Spinal cord (tissue), 10 donors: ENCODE data around the gene CSRP1. TPM values are rescaled to one million over a fixed set of nuclear protein-coding genes. Genes with fewer than 3 reads are reported as not detected.

Experiments used
- DNase-seq, 6 donors: peaks; one replicate each; pipeline versions ENCODE4 v3.0.0 to v3.0.0-alpha.2; 2013 to 2015; ENCODE audit warnings: low spot score in 6 of 6, low read depth in 4 of 6
- H3K27ac ChIP-seq: one replicate; pipeline ENCODE4 v1.5.1; 2013; ENCODE audit warnings: low read depth, low read length, control low read depth
- H3K27me3 ChIP-seq: one replicate; pipeline ENCODE4 v1.6.1; 2013; ENCODE audit warnings: low read length; ENCODE audit not compliant: control insufficient read depth, insufficient read depth
- H3K36me3 ChIP-seq: one replicate; pipeline ENCODE4 v1.6.1; 2013; ENCODE audit warnings: low read length; ENCODE audit not compliant: control insufficient read depth, insufficient read depth
- H3K4me1 ChIP-seq: one replicate; pipeline ENCODE4 v1.6.1; 2013; ENCODE audit warnings: low read length; ENCODE audit not compliant: control insufficient read depth, insufficient read depth
- H3K4me3 ChIP-seq: one replicate; pipeline ENCODE4 v1.5.1; 2013; ENCODE audit warnings: low read depth, low read length, control low read depth
- H3K9me3 ChIP-seq: one replicate; pipeline ENCODE4 v1.6.1; 2013; ENCODE audit warnings: low read length; ENCODE audit not compliant: control insufficient read depth, insufficient read depth
- WGBS: methylation state at CpG from one replicate; pipeline ENCODE4 v1.1.5; 2013; ENCODE audit warnings: missing lambda C conversion rate; ENCODE audit not compliant: insufficient coverage; 5-methylcytosine and 5-hydroxymethylcytosine counted together
- polyA plus RNA-seq, 2 donors: library from polyadenylated mRNA; unstranded; fragments of 120-200 nt; gene quantifications; one replicate each; pipeline ENCODE4 v1.2.1, GENCODE V29; 2013; ENCODE audit not compliant: insufficient read length in 2 of 2
- total RNA-seq, 2 donors: library from RNA; depleted of rRNA in 1 of 2; stranded (reverse); fragments of 120-200 nt in 1 of 2; fragments of >200 nt in 1 of 2; gene quantifications; one replicate each; pipeline versions ENCODE4 v1.2.3 to v1.2.4, GENCODE V29; 2013 to 2014
- donor health status: healthy.

Gene CSRP1
- total and polyA plus RNA-seq, 4 donors, result 113 to 168 (median 144) TPM

GRCh38 chr1:201448990-201449389 lies 57.9 kb downstream of the CSRP1 start:
- DNase-seq, result peak in 2 of 6 donors; percentile 9 to 60
- H3K36me3 ChIP-seq, result no peaks in the 10 kb centered on the region
- 20% methylated on average over 3 of the region's 5 CpGs for WGBS
- H3K27me3 ChIP-seq, result no peaks in the 10 kb centered on the region
- peaks cover 37% of the 10 kb centered on the region for H3K4me1 ChIP-seq
- no peak overlapping the region for H3K4me3 ChIP-seq
- H3K9me3 ChIP-seq, result no peaks in the 10 kb centered on the region
- H3K27ac ChIP-seq, result peak overlapping the region; percentile 74

GRCh38 chr1:201447903-201448871 lies 58.7 kb downstream of the CSRP1 start:
- peak overlapping the region; percentile 74 for H3K27ac ChIP-seq
- peak in 3 of 6 donors; percentile 48 to 88 (median 84) for DNase-seq
- H3K4me1 ChIP-seq, result peaks cover 37% of the 10 kb centered on the region
- 15% methylated on average over 10 of the region's 20 CpGs for WGBS
- H3K36me3 ChIP-seq, result no peaks in the 10 kb centered on the region
- H3K9me3 ChIP-seq, result no peaks in the 10 kb centered on the region
- H3K27me3 ChIP-seq, result no peaks in the 10 kb centered on the region
- H3K4me3 ChIP-seq, result no peak overlapping the region

GRCh38 chr1:201445310-201445709 lies 61.6 kb downstream of the CSRP1 start:
- H3K9me3 ChIP-seq, result no peaks in the 10 kb centered on the region
- H3K36me3 ChIP-seq, result no peaks in the 10 kb centered on the region
- peaks cover 24% of the 10 kb centered on the region for H3K4me1 ChIP-seq
- DNase-seq, result no peak
- H3K27me3 ChIP-seq, result no peaks in the 10 kb centered on the region
- H3K27ac ChIP-seq, result no peak overlapping the region
- no peak overlapping the region for H3K4me3 ChIP-seq
- WGBS, result 91% methylated on average over 6 of the region's 6 CpGs

- H3K36me3 ChIP-seq, result no peaks in the 10 kb centered on the region
- H3K4me1 ChIP-seq, result peaks cover 21% of the 10 kb centered on the region
- DNase-seq, result no peak
- no peaks in the 10 kb centered on the region for H3K9me3 ChIP-seq
- H3K27ac ChIP-seq, result no peak overlapping the region
- H3K4me3 ChIP-seq, result no peak overlapping the region
- H3K27me3 ChIP-seq, result no peaks in the 10 kb centered on the region
- 77% methylated on average over 3 of the region's 4 CpGs for WGBS
Measured at GRCh38 chr1:201444792-201445191, 62.1 kb downstream of the CSRP1 start.

- peaks cover 12% of the 10 kb centered on the region for H3K4me1 ChIP-seq
- no peaks in the 10 kb centered on the region for H3K9me3 ChIP-seq
- no peak overlapping the region for H3K4me3 ChIP-seq
- no peaks in the 10 kb centered on the region for H3K27me3 ChIP-seq
- no peak for DNase-seq
- H3K27ac ChIP-seq, result no peak overlapping the region
- WGBS, result 78% methylated on average over 6 of the region's 7 CpGs
- no peaks in the 10 kb centered on the region for H3K36me3 ChIP-seq
Measured at GRCh38 chr1:201443747-201444146, 63.2 kb downstream of the CSRP1 start.

GRCh38 chr1:201436969-201437368 lies 70.0 kb downstream of the CSRP1 start:
- WGBS, result 81% methylated on average over 2 of the region's 3 CpGs
- no peaks in the 10 kb centered on the region for H3K9me3 ChIP-seq
- DNase-seq, result no peak

GRCh38 chr1:201436393-201436792 lies 70.5 kb downstream of the CSRP1 start:
- H3K27me3 ChIP-seq, result no peaks in the 10 kb centered on the region
- H3K9me3 ChIP-seq, result no peaks in the 10 kb centered on the region
- peaks cover 7% of the 10 kb centered on the region for H3K4me1 ChIP-seq
- H3K36me3 ChIP-seq, result no peaks in the 10 kb centered on the region
- no peak overlapping the region for H3K4me3 ChIP-seq
- WGBS, result 72% methylated on average over 2 of the region's 6 CpGs
- DNase-seq, result no peak
- no peak overlapping the region for H3K27ac ChIP-seq

More at GRCh38 chr1:201436969-201437368, 70.0 kb downstream of the CSRP1 start:
- Histone ChIP-seq H3K27me3 (no peaks in the 10 kb centered on the region), H3K27ac (no peak overlapping the region), H3K4me1 (peaks cover 7% of the 10 kb centered on the region), H3K36me3 (no peaks in the 10 kb centered on the region), H3K4me3 (no peak overlapping the region)

- DNase-seq, result no peak
- Histone ChIP-seq H3K4me3 (no peak overlapping the region), H3K36me3 (no peaks in the 10 kb centered on the region), H3K27ac (no peak overlapping the region), H3K4me1 (peaks cover 7% of the 10 kb centered on the region), H3K27me3 (no peaks in the 10 kb centered on the region), H3K9me3 (no peaks in the 10 kb centered on the region)
- WGBS, result 96% methylated on average over 3 of the region's 3 CpGs
Measured at GRCh38 chr1:201434266-201434665, 72.7 kb downstream of the CSRP1 start.

GRCh38 chr1:201433609-201434008 lies 73.3 kb downstream of the CSRP1 start:
- Histone ChIP-seq H3K27ac (no peak overlapping the region), H3K4me3 (no peak overlapping the region), H3K27me3 (no peaks in the 10 kb centered on the region), H3K4me1 (peaks cover 7% of the 10 kb centered on the region), H3K36me3 (no peaks in the 10 kb centered on the region), H3K9me3 (no peaks in the 10 kb centered on the region)
- no peak for DNase-seq
- WGBS, result 92% methylated on average over 2 of the region's 6 CpGs
